ENCODE measurements around the gene TSEN54.

TSEN54 gene

GRCh38 chr17:75507733-75508719 is 8.3 kb upstream of the TSEN54 start:
- no peak overlapping the region for H3K4me3 ChIP-seq (ENCODE audit: low read length)
- no peak overlapping the region for H3K9ac ChIP-seq (ENCODE audit: low read length)
- TF ChIP-seq EZH2phosphoT487 (IDR thresholded peaks at IDR 0.05; ENCODE audit: low read length), result no peak
- TF ChIP-seq EZH2 (optimal IDR thresholded peaks at IDR 0.05; ENCODE audit: low read depth, low read length), result no peak
- TF ChIP-seq CTCF (IDR thresholded peaks at IDR 0.05; ENCODE audit: low read length), result no peak
- H3K27ac ChIP-seq (ENCODE audit: low read length), result no peak overlapping the region
- no peaks in the 10 kb centered on the region for H3K4me1 ChIP-seq (ENCODE audit: low read length)
- H3K4me2 ChIP-seq (ENCODE audit: low read depth, low read length), result no peak overlapping the region
- H3K79me2 ChIP-seq (ENCODE audit: low read length), result no peaks in the 10 kb centered on the region
- no peaks in the 10 kb centered on the region for H3K36me3 ChIP-seq (replicated peaks; ENCODE audit: insufficient read depth, low read length)
- H2AFZ ChIP-seq (ENCODE audit: low read length), result no peak overlapping the region
- no peaks in the 10 kb centered on the region for H3K27me3 ChIP-seq (replicated peaks; ENCODE audit: insufficient read depth, low read length)
- H4K20me1 ChIP-seq (ENCODE audit: insufficient read depth, low read length), result no peaks in the 10 kb centered on the region
- no peaks in the 10 kb centered on the region for H3K9me3 ChIP-seq (replicated peaks; ENCODE audit: insufficient read depth, low read length)
- no peak for DNase-seq
- no peaks in the 10 kb centered on the region for H3K9me2 ChIP-seq (replicated peaks; ENCODE audit: insufficient read depth, low read length)
- H3F3A ChIP-seq (ENCODE audit: insufficient read depth, low read length), result no peaks in the 10 kb centered on the region

GRCh38 chr17:75508931-75509361 is 7.4 kb upstream of the TSEN54 start:
- TF ChIP-seq CTCF (IDR thresholded peaks at IDR 0.05; ENCODE audit: low read length), result no peak
- no peak for TF ChIP-seq EZH2 (optimal IDR thresholded peaks at IDR 0.05; ENCODE audit: low read depth, low read length)
- no peak for TF ChIP-seq EZH2phosphoT487 (IDR thresholded peaks at IDR 0.05; ENCODE audit: low read length)
- H3K4me2 ChIP-seq (ENCODE audit: low read depth, low read length), result no peak overlapping the region
- no peaks in the 10 kb centered on the region for H3K4me1 ChIP-seq (ENCODE audit: low read length)

GRCh38 chr17:75509528-75510258 is 6.6 kb upstream of the TSEN54 start:
- TF ChIP-seq EZH2 (optimal IDR thresholded peaks at IDR 0.05; ENCODE audit: low read depth, low read length) (no peak), EZH2phosphoT487 (IDR thresholded peaks at IDR 0.05; ENCODE audit: low read length) (no peak), CTCF (IDR thresholded peaks at IDR 0.05; ENCODE audit: low read length) (no peak)
- H3K4me3 ChIP-seq (ENCODE audit: low read length), result no peak overlapping the region
- H3K27ac ChIP-seq (ENCODE audit: low read length), result no peak overlapping the region
- H3F3A ChIP-seq (ENCODE audit: insufficient read depth, low read length), result peaks cover 1% of the 10 kb centered on the region; the same call in 1 of the 2 replicates
- no peak for DNase-seq
- no peaks in the 10 kb centered on the region for H3K79me2 ChIP-seq (ENCODE audit: low read length)
- H3K36me3 ChIP-seq (replicated peaks; ENCODE audit: insufficient read depth, low read length), result no peaks in the 10 kb centered on the region
- H2AFZ ChIP-seq (ENCODE audit: low read length), result no peak overlapping the region
- no peaks in the 10 kb centered on the region for H3K27me3 ChIP-seq (replicated peaks; ENCODE audit: insufficient read depth, low read length)
- H3K9me2 ChIP-seq (replicated peaks; ENCODE audit: insufficient read depth, low read length), result no peaks in the 10 kb centered on the region
- no peak overlapping the region for H3K4me2 ChIP-seq (ENCODE audit: low read depth, low read length)
- no peaks in the 10 kb centered on the region for H4K20me1 ChIP-seq (ENCODE audit: insufficient read depth, low read length)
- H3K9ac ChIP-seq (ENCODE audit: low read length), result no peak overlapping the region
- H3K9me3 ChIP-seq (replicated peaks; ENCODE audit: insufficient read depth, low read length), result no peaks in the 10 kb centered on the region
- no peaks in the 10 kb centered on the region for H3K4me1 ChIP-seq (ENCODE audit: low read length)

More at GRCh38 chr17:75508931-75509361, 7.4 kb upstream of the TSEN54 start:
- DNase-seq, result no peak
- H3K9me3 ChIP-seq (replicated peaks; ENCODE audit: insufficient read depth, low read length), result no peaks in the 10 kb centered on the region
- H2AFZ ChIP-seq (ENCODE audit: low read length), result no peak overlapping the region
- H3K9ac ChIP-seq (ENCODE audit: low read length), result no peak overlapping the region
- H4K20me1 ChIP-seq (ENCODE audit: insufficient read depth, low read length), result no peaks in the 10 kb centered on the region
- H3K79me2 ChIP-seq (ENCODE audit: low read length), result no peaks in the 10 kb centered on the region
- H3K4me3 ChIP-seq (ENCODE audit: low read length), result no peak overlapping the region
- H3K36me3 ChIP-seq (replicated peaks; ENCODE audit: insufficient read depth, low read length), result no peaks in the 10 kb centered on the region
- no peaks in the 10 kb centered on the region for H3K27me3 ChIP-seq (replicated peaks; ENCODE audit: insufficient read depth, low read length)
- no peak overlapping the region for H3K27ac ChIP-seq (ENCODE audit: low read length)
- no peaks in the 10 kb centered on the region for H3K9me2 ChIP-seq (replicated peaks; ENCODE audit: insufficient read depth, low read length)
- H3F3A ChIP-seq (ENCODE audit: insufficient read depth, low read length), result no peaks in the 10 kb centered on the region

Measured in MM.1S (cell line).